AG04449 (cell line): Measurements from ENCODE around the gene NUMB.
"Not testable (repeated sequence)": the region's sequence is repeated elsewhere in the genome, so short reads cannot be mapped to it uniquely, and the experiment has no call there.

Source experiments
- CTCF ChIA-PET: fragments of 350-600 bp; formaldehyde crosslinking; extraction: SDS; loops from one replicate; lab custom pipeline; 2021; ENCODE audit warnings: antibody characterized with exemption; lab: Yijun Ruan, JAX
- POLR2A ChIA-PET: fragments of 400-600, 350-600 bp; formaldehyde crosslinking; extraction: SDS; loops from one replicate; lab custom pipeline; 2020; ENCODE audit warnings: antibody characterized with exemption, inconsistent platforms; lab: Yijun Ruan, JAX
- DNase-seq: peaks from one replicate; pipeline ENCODE4 v3.0.0-alpha.2; 2010; ENCODE audit warnings: low read depth, low spot score
- H3K4me3 ChIP-seq: 2 replicates; pipeline ENCODE4 v1.5.1; 2011; ENCODE audit warnings: low read depth, mild to moderate bottlenecking, control low read depth, low read length
- TF ChIP-seq, protein P1 (sequence below): IDR thresholded peaks from one replicate; pipeline ENCODE4 v1.5.1; 2011; ENCODE audit warnings: mild to moderate bottlenecking, moderate library complexity, low read length, control low read depth, inconsistent platforms; ENCODE audit not compliant: insufficient read depth; ENCODE audit errors: missing control alignments

Gene NUMB

DNA sequence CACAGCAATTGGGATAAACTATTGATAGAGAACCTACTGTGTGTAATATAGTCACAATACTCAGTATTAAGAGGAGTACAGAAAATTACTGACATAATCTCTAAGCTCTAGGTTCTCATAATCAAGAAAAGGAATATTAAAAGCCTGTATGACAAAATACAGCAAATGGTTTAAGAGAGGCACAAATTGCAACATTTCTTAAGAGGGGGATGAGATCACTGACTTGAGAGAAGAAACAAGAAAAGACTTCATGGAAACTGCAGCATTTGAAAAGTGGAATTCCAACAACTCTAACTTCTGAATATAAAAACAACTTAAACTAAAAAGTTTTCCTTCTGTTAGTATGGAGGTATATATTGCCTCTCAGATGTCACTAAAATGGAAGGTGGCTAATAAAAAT is 89.7 kb downstream of the NUMB start:
- no peak for DNase-seq
- POLR2A ChIA-PET = no interaction called here
- CTCF ChIA-PET = no interaction called here
- H3K4me3 ChIP-seq = no peak overlapping the region
- TF ChIP-seq, protein P1, sequence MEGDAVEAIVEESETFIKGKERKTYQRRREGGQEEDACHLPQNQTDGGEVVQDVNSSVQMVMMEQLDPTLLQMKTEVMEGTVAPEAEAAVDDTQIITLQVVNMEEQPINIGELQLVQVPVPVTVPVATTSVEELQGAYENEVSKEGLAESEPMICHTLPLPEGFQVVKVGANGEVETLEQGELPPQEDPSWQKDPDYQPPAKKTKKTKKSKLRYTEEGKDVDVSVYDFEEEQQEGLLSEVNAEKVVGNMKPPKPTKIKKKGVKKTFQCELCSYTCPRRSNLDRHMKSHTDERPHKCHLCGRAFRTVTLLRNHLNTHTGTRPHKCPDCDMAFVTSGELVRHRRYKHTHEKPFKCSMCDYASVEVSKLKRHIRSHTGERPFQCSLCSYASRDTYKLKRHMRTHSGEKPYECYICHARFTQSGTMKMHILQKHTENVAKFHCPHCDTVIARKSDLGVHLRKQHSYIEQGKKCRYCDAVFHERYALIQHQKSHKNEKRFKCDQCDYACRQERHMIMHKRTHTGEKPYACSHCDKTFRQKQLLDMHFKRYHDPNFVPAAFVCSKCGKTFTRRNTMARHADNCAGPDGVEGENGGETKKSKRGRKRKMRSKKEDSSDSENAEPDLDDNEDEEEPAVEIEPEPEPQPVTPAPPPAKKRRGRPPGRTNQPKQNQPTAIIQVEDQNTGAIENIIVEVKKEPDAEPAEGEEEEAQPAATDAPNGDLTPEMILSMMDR = no peak

DNA sequence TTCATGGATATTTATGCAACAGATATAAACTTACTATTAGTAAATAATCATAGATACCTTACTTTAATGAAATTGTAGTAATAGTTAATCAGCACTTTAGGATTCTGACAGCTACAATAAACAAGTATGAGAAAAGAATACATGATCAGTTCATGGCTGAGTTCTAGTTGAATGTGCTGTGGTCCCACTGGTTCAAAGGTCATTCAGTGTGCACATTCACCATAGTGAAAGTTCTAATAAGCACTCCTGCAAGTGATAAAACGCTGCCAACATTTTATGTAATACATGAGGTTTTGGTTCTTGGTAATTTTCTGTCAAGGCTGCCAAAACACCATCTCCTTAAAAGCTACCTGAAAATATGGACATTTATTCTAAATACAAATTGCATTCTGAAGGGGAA is 92.6 kb downstream of the NUMB start:
- no peak for DNase-seq
- POLR2A ChIA-PET = no interaction called here
- CTCF ChIA-PET = interaction anchor here (0.7 kb wide), 1 partner anchor 70 kb away, joined by 3 read pairs; no protein-coding TSS in a partner anchor

DNA sequence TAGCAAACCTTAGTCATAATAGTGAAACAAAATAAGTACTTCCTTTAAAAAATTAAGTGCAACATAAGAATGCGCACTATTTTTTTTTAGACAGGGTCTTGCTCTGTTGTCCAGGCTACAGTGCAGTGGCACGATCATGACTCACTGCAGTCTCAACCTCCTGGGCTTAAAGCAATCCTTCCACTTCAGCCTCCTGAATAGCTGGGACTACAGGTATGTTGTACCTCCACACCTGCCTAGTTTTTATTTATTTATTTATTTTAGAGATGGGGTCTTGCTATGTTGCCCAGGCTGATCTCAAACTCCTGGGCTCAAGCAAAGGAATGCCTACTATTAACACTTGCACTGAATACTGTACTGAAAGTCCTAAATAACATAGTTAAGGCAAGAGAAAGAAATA is 93.8 kb downstream of the NUMB start:
- TF ChIP-seq, protein P1 = no peak
- DNase-seq = no peak
- POLR2A ChIA-PET = no interaction called here
- CTCF ChIA-PET = no interaction called here
- no peak overlapping the region for H3K4me3 ChIP-seq

More for the DNA sequence above, 92.6 kb downstream of the NUMB start:
- TF ChIP-seq, protein P1 = no peak
- no peak overlapping the region for H3K4me3 ChIP-seq

DNA sequence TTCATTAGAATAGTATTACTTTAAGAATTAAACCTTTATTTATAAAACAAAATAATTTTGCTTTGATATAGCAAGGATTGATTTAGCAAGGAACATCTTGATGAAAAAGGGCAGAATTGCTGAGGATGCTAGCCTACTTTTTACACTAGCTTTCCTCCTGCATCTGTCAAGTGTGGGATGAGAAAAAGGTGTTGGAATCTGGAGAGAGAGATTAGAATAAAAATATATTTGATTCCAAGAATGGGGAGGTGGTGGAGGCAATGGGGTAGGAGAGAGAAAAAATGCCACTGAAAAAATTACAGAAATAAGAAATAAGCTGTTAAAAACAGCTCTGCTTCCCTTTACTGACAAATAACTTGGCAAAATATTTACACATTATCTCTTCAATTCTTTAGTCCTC is 98.9 kb downstream of the NUMB start:
- TF ChIP-seq, protein P1 = no peak
- CTCF ChIA-PET = no interaction called here
- POLR2A ChIA-PET = no interaction called here

DNA sequence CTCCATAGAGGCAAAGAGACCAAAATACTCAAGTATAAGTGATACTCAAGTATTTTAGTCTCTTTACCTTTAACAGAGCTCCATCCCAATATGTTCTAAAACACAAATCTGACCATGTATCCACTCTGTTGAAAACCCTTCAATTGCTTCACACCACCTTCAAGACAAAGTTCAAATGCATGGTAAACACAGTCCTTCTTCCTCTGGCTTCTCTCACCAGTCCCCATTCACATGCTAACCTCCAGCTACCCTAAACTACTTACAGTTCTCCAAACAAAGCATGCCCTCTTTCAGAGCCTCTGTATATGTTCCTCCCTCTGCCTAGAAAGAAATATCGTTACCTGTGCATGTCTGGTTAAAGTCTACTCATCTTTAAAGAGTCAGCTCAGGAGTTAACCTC is 100.2 kb downstream of the NUMB start:
- POLR2A ChIA-PET = no interaction called here
- CTCF ChIA-PET = no interaction called here
- H3K4me3 ChIP-seq = no peak overlapping the region
- DNase-seq = no peak
- TF ChIP-seq, protein P1 = no peak

More for the DNA sequence above, 98.9 kb downstream of the NUMB start:
- H3K4me3 ChIP-seq = no peak overlapping the region
- DNase-seq = no peak

DNA sequence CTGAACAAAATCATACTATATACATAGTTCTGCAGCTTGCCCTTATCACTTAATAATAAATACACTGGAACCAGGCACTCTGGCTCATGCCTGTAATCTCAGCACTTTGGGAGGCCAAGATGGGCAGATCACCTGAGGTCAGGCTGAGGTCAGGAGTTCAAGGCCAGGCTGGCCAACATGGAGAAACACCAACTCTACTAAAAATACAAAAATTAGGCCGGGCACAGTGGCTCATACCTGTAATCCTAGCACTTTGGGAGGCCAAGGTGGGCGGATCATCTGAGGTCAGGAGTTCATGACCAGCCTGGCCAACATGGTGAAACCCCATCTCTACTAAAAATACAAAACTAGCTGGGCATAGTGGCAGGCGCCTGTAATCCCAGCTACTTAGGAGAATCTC is 109.3 kb downstream of the NUMB start:
- H3K4me3 ChIP-seq, POLR2A ChIA-PET, CTCF ChIA-PET, DNase-seq: not testable (repeated sequence)

DNA sequence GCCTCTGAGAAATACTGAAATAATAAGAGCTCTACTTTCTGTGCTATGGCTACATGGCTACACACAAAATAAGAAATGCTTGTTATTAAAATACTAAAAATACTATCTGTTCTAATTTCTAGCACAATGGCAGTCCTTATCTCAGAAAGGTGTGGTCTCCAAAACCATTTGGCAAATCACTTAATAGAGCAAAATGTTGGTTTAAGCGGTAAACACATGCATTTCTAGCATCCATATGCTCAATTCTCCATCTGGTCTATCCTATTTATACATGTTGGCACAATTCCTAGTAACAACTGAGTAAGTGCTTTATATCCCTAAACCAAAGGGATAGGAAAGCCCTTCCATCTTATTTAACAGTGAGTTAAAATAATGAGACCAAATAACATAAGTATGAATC is 114.0 kb downstream of the NUMB start:
- POLR2A ChIA-PET = no interaction called here
- TF ChIP-seq, protein P1 = no peak
- CTCF ChIA-PET = interaction anchor here (0.7 to 1.3 kb wide), 2 partner anchors 49 to 127 kb away, joined by 4 to 7 read pairs; no protein-coding TSS in a partner anchor

More for the DNA sequence above, 114.0 kb downstream of the NUMB start:
- no peak for DNase-seq
- H3K4me3 ChIP-seq = no peak overlapping the region
